Fibroblast of villous mesenchyme (primary cell): ENCODE results near the gene MTUS2. TPM values are rescaled to one million over a fixed set of nuclear protein-coding genes. Genes with fewer than 3 reads are reported as not detected.

Experiments used
- DNase-seq: peaks from one replicate; pipeline ENCODE4 v3.0.0-alpha.2; 2010; ENCODE audit warnings: low read depth
- H3K4me3 ChIP-seq: 2 replicates; pipeline ENCODE4 v1.5.1; 2011; ENCODE audit warnings: low read depth, mild to moderate bottlenecking, low read length
- total RNA-seq: library from RNA; depleted of rRNA; stranded (reverse); fragments of >200 nt; gene quantifications from 2 replicates; pipeline ENCODE4 v1.2.3, GENCODE V29; 2012
- TF ChIP-seq, protein P1 (sequence below): IDR thresholded peaks from 2 replicates; pipeline ENCODE4 v1.5.1; 2012; ENCODE audit warnings: low read depth, mild to moderate bottlenecking, low read length; ENCODE audit not compliant: insufficient read depth

MTUS2 gene
- total RNA-seq, 1 donor = 1.3 TPM

- TF ChIP-seq, protein P1, sequence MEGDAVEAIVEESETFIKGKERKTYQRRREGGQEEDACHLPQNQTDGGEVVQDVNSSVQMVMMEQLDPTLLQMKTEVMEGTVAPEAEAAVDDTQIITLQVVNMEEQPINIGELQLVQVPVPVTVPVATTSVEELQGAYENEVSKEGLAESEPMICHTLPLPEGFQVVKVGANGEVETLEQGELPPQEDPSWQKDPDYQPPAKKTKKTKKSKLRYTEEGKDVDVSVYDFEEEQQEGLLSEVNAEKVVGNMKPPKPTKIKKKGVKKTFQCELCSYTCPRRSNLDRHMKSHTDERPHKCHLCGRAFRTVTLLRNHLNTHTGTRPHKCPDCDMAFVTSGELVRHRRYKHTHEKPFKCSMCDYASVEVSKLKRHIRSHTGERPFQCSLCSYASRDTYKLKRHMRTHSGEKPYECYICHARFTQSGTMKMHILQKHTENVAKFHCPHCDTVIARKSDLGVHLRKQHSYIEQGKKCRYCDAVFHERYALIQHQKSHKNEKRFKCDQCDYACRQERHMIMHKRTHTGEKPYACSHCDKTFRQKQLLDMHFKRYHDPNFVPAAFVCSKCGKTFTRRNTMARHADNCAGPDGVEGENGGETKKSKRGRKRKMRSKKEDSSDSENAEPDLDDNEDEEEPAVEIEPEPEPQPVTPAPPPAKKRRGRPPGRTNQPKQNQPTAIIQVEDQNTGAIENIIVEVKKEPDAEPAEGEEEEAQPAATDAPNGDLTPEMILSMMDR = no peak
- DNase-seq = no peak
- H3K4me3 ChIP-seq = no peak overlapping the region
These were observed 709.6 kb downstream of the MTUS2 start for GRCh38 chr13:29529754-29530153.

DNA sequence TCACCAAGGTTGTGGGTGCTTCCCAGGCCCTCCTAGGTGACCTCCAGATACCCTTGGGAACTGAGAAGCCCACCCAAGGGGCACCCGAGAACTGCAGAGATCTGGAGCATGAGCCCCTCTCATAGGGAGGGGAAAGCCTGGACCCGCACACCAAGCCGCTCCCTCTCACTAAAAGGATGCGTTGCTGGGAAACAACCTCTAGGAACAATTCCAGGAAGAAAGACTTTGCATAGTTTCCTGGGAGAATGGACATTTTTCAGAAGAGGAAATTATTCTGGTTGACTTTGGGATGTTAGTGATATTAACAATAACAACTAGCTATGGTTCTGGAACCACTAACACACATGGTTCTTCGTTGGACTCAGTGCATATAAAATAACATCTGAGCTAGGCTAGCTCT is 710.8 kb downstream of the MTUS2 start:
- TF ChIP-seq, protein P1 = no peak
- no peak for DNase-seq
- H3K4me3 ChIP-seq = no peak overlapping the region

GRCh38 chr13:29532116-29532515 is 712.0 kb downstream of the MTUS2 start:
- DNase-seq = peak; percentile 32
- no peak overlapping the region for H3K4me3 ChIP-seq
- TF ChIP-seq, protein P1 = no peak

- DNase-seq = no peak
- TF ChIP-seq, protein P1 = no peak
- H3K4me3 ChIP-seq = no peak overlapping the region
These were observed 712.7 kb downstream of the MTUS2 start for GRCh38 chr13:29532821-29533220.

- TF ChIP-seq, protein P1 = no peak
- H3K4me3 ChIP-seq = no peak overlapping the region
- no peak for DNase-seq
These were observed 713.9 kb downstream of the MTUS2 start for GRCh38 chr13:29534083-29534482.

DNA sequence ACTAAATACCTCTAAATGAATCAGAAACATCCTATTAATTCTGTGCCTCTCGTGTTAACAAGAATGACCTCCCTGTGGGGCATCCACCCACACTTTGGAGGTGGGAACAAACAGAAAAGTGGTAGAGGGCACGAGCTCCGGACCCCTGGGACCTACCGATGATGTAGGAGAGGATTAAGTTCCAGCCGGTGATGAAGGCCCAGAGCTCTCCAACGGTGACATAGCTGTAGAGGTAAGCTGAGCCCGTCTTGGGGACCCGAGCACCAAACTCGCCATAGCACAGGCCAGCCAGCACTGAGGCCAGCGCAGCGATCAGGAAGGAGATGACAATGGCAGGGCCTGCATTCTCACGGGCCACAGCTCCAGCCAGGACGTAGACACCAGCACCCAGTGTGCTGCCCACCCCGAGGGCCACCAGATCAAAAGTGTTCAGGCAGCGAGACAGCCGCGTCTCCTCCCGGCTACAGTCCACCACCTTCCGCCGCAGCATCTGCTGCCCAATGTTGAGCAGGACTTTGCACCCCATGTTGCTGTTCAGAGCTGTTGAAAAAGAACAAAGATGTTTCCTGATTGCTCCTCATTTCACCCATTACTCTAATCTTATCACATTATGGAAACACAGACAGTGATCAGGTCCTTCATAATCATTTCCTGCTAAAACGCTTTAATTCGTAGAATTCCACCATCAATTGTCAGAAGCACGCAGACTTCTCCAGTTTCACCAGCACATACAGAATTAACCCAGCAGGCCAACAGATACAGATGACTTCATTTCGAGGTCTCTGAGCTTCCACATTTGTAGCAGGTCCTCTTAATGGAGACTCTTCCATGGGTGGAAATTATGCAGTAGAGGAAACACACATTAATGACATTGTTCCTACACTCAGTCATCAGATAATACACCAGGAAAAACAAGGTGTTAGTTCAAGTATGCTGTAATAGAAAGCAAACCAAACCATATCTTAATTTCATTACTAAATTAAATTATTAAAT is 715.8 kb downstream of the MTUS2 start:
- DNase-seq = no peak
- H3K4me3 ChIP-seq = no peak overlapping the region
- TF ChIP-seq, protein P1 = no peak
